AG04449 (cell line): Measurements from ENCODE around the gene TET3.

Experiments used
- CTCF ChIA-PET: fragments of 350-600 bp; formaldehyde crosslinking; extraction: SDS; loops from one replicate; lab custom pipeline; 2021; ENCODE audit warnings: antibody characterized with exemption; lab: Yijun Ruan, JAX
- POLR2A ChIA-PET: fragments of 400-600, 350-600 bp; formaldehyde crosslinking; extraction: SDS; loops from one replicate; lab custom pipeline; 2020; ENCODE audit warnings: antibody characterized with exemption, inconsistent platforms; lab: Yijun Ruan, JAX
- DNase-seq: peaks from one replicate; pipeline ENCODE4 v3.0.0-alpha.2; 2010; ENCODE audit warnings: low read depth, low spot score
- H3K4me3 ChIP-seq: 2 replicates; pipeline ENCODE4 v1.5.1; 2011; ENCODE audit warnings: low read depth, mild to moderate bottlenecking, control low read depth, low read length
- CTCF ChIP-seq: IDR thresholded peaks from one replicate; pipeline ENCODE4 v1.5.1; 2011; ENCODE audit warnings: mild to moderate bottlenecking, moderate library complexity, low read length, control low read depth, inconsistent platforms; ENCODE audit not compliant: insufficient read depth; ENCODE audit errors: missing control alignments

Gene TET3

DNA sequence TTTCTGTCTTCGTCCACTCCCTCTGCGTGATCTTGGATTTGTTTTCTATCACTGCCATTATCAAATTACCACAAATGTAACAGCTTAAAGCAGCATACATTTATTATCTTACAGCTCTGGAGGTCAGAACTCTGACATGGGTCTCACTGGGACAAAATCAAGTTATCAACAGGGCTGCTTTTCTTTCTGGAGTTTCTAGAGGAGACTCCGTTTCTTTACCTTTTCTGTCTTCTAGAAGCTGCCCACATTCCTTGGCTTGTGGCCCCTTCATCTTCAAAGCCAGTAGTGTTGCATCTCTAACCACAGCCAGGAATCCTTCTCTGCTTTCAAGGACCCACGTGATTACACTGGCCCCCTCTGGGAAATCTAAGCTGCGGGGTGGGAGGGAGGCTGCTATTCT is 21.9 kb upstream of the TET3 start:
- POLR2A ChIA-PET: no interaction called here
- CTCF ChIA-PET: interaction anchor here (1.1 kb wide), 1 partner anchor 24 kb away, joined by 4 read pairs; no protein-coding TSS in a partner anchor
- TF ChIP-seq CTCF: no peak

DNA sequence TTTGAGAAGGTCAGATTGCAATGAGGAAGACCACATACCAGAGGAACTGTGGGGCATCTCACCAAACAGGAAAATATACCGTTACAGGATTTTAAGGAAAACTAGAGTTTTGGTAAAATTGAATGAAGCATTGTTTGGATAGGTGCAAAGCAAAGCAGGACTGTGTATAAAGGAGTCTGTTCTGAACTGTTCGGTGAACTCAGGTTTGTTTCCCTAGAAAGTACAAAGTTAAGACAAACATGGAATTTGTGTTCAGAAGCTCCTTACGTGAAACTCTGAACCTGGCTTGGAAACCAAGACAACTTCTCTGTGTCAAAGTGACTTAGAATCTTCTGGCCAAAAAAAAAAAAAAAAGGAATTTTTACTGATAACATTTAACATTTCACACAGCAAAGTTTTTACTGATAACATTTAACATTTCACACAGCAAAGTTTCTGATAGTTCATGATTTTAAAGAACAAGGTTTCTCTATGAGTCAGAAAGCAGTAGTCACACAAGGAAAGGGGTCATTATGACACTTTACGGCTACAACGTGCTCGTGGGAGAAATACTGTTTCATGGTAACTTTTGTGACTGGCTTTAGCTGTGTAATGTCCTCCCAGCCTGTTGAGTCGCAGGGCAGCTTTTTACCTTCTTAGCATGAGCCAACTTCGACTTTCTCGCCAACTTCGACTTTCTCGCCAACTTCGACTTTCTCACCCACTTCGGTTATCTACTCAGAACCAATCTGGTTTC is 21.2 kb upstream of the TET3 start:
- no peak for DNase-seq
- no peak overlapping the region for H3K4me3 ChIP-seq
- ChIA-PET POLR2A (no interaction called here), CTCF (interaction anchor here (0.7 to 1.1 kb wide), 2 partner anchors 18 to 25 kb away, joined by 3 to 4 read pairs; no protein-coding TSS in a partner anchor)
- TF ChIP-seq CTCF: no peak

More for the DNA sequence above, 21.9 kb upstream of the TET3 start:
- H3K4me3 ChIP-seq: no peak overlapping the region
- no peak for DNase-seq

DNA sequence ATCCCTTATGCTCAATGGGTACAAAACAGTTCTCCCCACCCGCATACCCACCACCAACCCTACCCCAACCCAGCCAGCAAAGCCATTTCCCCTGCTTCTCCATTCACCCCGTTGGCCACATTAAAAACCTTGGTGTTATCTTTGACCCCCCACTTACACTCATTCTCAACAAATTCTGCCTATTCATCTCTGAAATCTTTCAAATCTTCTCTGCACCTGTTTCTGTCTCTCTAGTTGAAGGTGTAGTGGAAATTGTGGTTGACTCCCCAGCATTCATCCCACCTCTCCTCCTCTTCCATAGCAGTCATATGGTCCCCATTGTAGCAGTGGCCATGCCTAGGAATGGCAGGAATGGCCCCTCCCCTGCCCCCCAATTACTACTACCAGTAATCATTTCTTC is 20.5 kb upstream of the TET3 start:
- H3K4me3 ChIP-seq: no peak overlapping the region
- ChIA-PET CTCF (interaction anchor here (0.7 kb wide), 1 partner anchor 18 kb away, joined by 3 read pairs; no protein-coding TSS in a partner anchor), POLR2A (no interaction called here)
- TF ChIP-seq CTCF: no peak
- DNase-seq: no peak

GRCh38 chr2:73965053-73965452 is 19.7 kb upstream of the TET3 start:
- ChIA-PET CTCF (no interaction called here), POLR2A (no interaction called here)
- no peak for TF ChIP-seq CTCF
- H3K4me3 ChIP-seq: no peak overlapping the region
- DNase-seq: no peak

DNA sequence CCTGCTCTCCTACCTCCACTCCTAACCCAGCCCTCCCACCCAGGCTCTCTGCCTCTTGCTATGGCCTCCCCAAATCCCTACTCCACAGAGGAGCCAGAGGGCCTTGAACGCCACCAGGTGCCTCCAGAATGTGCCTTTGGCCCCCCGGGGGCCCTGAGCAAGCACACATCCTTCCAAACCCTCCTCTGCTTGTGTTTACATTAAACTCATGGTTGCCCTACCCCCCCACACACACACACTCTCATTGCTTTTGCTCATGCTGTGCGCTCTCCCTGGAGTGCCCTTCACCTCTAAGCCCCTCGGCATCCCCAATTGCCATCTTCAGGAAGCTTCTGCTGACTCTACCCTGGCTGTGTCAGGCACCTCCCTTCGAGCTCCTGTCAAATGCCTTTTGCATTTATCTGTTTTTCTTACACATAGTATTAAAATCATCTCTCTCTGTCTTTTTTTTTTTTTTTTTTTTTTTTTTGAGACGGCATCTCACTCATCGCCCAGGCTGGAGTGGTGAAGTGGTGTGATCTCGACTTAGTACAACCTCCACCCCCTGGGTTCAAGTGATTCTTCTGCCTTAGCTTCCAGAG is 16.3 kb upstream of the TET3 start:
- H3K4me3 ChIP-seq: no peak overlapping the region
- POLR2A ChIA-PET: no interaction called here
- DNase-seq: no peak
- CTCF ChIA-PET: interaction anchor here (1.2 to 1.8 kb wide), 2 partner anchors 10 to 11 kb away, joined by 4 read pairs; no protein-coding TSS in a partner anchor
- TF ChIP-seq CTCF: no peak

DNA sequence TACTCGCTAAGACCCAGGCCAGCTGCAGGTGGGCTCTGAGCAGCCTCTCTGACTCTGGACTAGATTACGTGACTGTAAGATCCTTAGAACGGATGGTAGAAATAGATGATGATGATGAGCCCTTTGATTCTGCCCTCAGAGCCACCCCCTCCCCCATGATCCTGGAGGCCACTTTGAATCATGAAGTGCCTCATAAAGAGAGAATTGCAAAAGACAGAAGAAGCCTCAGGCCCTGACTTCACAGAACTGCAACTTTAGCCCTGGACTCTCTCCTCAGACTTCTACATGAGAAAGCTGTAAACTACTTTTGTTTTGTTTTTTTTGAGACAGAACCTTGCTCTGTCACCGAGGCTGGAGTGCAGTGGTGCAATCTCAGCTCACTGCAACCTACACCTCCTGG is 15.4 kb upstream of the TET3 start:
- no peak for TF ChIP-seq CTCF
- ChIA-PET CTCF (interaction anchor here (1.8 kb wide), 1 partner anchor 11 kb away, joined by 4 read pairs; no protein-coding TSS in a partner anchor), POLR2A (no interaction called here)
- H3K4me3 ChIP-seq: no peak overlapping the region
- no peak for DNase-seq
